Ishikawa (cell line): ENCODE results near the gene MX1.
A peak's percentile ranks its signal among the peaks of the same experiment; 100 is the strongest.

Source experiments
- CEBPB ChIP-seq: IDR thresholded peaks from 2 replicates; pipeline ENCODE4 v1.6.1; 2012
- CREB1 ChIP-seq: IDR thresholded peaks from 2 replicates; pipeline ENCODE4 v1.6.1; 2012; ENCODE audit warnings: low read depth
- EGR1 ChIP-seq: IDR thresholded peaks from 2 replicates; pipeline ENCODE4 v1.6.1; 2012
- EP300 ChIP-seq: IDR thresholded peaks from 2 replicates; pipeline ENCODE4 v1.6.1; 2012; ENCODE audit warnings: borderline replicate concordance
- FOXM1 ChIP-seq: IDR thresholded peaks from 2 replicates; pipeline ENCODE4 v1.6.1; 2012; ENCODE audit warnings: low read depth, borderline replicate concordance
- NFIC ChIP-seq: IDR thresholded peaks from 2 replicates; pipeline ENCODE4 v1.6.1; 2012
- RAD21 ChIP-seq: IDR thresholded peaks from 2 replicates; pipeline ENCODE4 v1.6.1; 2012; ENCODE audit warnings: low read depth
- TAF1 ChIP-seq: IDR thresholded peaks from 2 replicates; pipeline ENCODE4 v1.6.1; 2012; ENCODE audit warnings: low read depth, mild to moderate bottlenecking
- TCF12 ChIP-seq: IDR thresholded peaks from 2 replicates; pipeline ENCODE4 v1.6.1; 2012; ENCODE audit warnings: low read depth
- TEAD4 ChIP-seq: IDR thresholded peaks from 2 replicates; pipeline ENCODE4 v1.6.1; 2012
- YY1 ChIP-seq: IDR thresholded peaks from 2 replicates; pipeline ENCODE4 v1.6.1; 2012; ENCODE audit warnings: low read depth
- ZBTB7A ChIP-seq: IDR thresholded peaks from 2 replicates; pipeline ENCODE4 v1.6.1; 2012; ENCODE audit warnings: low read depth
- TF ChIP-seq, protein P1 (sequence below): IDR thresholded peaks from 2 replicates; pipeline ENCODE4 v1.6.1; 2012
- TF ChIP-seq, protein P2 (sequence below): IDR thresholded peaks from 2 replicates; pipeline ENCODE4 v1.6.1; 2012; ENCODE audit warnings: low read depth, mild to moderate bottlenecking
- TF ChIP-seq, protein P3 (sequence below): IDR thresholded peaks from 2 replicates; pipeline ENCODE4 v1.6.1; 2012

Gene MX1

DNA sequence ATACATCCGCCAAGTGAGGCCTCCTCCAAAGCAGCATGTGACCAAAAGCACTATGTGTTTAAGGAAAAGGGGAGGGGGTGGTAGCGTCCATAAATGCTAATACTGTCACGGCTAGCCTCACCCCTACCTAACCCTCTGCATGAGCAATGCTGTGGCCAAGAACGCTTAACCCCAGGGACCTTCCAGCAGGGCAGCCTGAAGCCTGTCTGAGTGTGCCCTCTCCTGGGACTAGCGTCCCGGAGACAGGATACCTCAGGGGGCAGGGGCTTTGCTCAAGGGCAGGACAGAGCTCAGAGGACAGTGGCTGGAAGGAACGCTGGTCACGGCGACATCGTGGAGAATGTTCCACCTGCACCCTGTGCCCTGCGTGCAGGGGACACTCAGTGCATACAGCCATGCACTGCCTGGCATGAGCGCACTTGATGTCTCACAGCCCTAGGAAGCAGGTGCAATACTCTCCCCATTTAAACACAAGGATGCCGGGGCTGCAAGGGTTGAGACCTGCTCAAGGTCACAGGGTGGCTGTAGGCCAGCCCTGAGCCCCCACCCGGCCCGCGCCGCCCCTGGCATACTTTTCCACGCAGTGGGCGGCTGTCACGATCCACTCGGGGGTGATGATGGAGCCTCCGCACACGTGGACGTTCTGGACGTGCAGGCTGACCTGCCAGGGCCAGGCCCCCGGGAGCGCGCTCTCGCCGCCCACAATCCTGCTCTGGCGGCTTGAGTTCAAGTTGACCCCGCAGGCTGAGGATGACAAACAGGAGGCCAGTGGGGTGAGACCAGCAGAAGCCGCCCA, 46.9 kb downstream of the MX1 start:
- TF ChIP-seq FOXM1 (no peak), NFIC (no peak), YY1 (no peak), RAD21 (no peak), TEAD4 (no peak), TCF12 (no peak), ZBTB7A (no peak), CREB1 (no peak), TAF1 (no peak)
- TF ChIP-seq, protein P1, sequence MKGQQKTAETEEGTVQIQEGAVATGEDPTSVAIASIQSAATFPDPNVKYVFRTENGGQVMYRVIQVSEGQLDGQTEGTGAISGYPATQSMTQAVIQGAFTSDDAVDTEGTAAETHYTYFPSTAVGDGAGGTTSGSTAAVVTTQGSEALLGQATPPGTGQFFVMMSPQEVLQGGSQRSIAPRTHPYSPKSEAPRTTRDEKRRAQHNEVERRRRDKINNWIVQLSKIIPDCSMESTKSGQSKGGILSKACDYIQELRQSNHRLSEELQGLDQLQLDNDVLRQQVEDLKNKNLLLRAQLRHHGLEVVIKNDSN: no peak
- TF ChIP-seq, protein P2, sequence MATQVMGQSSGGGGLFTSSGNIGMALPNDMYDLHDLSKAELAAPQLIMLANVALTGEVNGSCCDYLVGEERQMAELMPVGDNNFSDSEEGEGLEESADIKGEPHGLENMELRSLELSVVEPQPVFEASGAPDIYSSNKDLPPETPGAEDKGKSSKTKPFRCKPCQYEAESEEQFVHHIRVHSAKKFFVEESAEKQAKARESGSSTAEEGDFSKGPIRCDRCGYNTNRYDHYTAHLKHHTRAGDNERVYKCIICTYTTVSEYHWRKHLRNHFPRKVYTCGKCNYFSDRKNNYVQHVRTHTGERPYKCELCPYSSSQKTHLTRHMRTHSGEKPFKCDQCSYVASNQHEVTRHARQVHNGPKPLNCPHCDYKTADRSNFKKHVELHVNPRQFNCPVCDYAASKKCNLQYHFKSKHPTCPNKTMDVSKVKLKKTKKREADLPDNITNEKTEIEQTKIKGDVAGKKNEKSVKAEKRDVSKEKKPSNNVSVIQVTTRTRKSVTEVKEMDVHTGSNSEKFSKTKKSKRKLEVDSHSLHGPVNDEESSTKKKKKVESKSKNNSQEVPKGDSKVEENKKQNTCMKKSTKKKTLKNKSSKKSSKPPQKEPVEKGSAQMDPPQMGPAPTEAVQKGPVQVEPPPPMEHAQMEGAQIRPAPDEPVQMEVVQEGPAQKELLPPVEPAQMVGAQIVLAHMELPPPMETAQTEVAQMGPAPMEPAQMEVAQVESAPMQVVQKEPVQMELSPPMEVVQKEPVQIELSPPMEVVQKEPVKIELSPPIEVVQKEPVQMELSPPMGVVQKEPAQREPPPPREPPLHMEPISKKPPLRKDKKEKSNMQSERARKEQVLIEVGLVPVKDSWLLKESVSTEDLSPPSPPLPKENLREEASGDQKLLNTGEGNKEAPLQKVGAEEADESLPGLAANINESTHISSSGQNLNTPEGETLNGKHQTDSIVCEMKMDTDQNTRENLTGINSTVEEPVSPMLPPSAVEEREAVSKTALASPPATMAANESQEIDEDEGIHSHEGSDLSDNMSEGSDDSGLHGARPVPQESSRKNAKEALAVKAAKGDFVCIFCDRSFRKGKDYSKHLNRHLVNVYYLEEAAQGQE: no peak

DNA sequence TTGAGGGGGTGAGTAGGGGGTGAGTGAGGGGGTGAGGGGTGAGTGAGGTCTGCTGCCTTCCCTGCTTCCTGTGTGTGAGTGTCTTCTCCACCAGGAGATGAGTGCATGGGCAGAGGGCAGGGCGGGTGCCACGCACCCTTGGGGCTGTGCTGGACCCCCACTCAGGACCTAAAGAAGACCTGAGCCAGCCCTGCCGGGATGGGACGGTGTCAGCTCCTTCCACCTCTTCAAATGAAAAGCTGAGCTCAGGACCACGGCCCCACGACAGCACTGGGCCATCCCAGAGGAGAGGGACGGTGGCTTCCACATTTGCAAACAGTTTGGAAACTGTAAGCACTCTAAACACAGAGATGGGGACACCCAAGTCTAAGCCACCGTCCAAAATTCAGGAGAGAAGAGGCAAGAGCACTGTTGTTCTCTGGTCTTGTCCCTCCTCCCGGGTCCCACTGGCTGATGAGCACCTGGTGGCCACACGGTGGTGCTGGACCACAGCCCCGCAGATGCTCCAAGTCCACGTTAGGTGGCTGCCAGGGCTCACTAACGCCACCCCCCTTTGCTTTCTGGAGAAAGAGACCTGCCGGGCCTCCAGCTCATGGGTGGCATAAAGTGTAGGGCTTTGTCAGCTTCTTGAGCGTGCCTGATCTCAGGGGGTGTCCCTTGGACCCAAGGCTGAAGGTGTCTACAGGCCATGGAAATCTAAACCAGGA, 49.8 kb downstream of the MX1 start:
- TF ChIP-seq, protein P2: no peak
- TF ChIP-seq FOXM1: no peak

DNA sequence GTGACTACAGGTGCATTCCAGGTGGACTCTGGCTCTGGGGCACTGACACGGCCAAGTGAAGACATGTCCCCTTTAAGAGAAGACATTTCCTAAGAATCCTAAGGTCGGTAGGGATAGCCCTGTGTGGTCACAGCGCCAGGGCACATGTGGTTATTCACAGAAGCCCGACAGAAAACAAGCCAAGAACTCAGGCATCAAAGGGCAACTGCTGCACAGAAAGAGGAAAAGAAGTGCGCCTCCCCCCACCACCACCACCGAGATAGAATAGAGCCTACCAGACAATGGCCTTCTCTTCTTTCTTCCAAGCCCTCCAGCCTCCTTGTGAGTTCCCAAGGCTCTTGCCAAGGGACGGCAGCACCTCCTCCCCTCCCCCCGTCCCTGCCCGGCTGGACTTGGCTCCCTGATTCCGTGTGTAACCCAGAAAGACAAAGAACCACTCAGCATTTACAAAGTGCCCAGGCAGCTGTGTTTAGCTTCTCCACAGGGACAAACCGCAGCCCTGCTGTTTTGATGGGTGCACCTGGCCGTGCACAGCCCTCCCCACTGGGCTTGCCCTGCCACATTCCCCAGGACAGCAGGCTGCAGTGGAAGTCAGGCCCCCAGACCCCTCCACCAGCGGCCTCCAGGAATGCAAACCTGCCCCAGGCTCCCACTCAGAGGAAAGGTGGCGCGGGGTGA, 51.7 kb downstream of the MX1 start:
- TF ChIP-seq ZBTB7A (peak; percentile 90), NFIC (peak; percentile 93), FOXM1 (peak; percentile 90), EGR1 (no peak), RAD21 (peak; percentile 6; the same call in 1 of the 2 replicates), CEBPB (0 out of 2 replicates have a peak, but pooled peaks have one; percentile 44), TEAD4 (peak; percentile 95), EP300 (peak; percentile 96), CREB1 (no peak), TCF12 (peak; percentile 100)
- TF ChIP-seq, protein P1: 0 out of 2 replicates have a peak, but pooled peaks have one; percentile 18
- TF ChIP-seq, protein P3, sequence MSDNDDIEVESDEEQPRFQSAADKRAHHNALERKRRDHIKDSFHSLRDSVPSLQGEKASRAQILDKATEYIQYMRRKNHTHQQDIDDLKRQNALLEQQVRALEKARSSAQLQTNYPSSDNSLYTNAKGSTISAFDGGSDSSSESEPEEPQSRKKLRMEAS: peak; percentile 45; the same call in 1 of the 2 replicates
- TF ChIP-seq, protein P2: no peak
